WERI-Rb-1 (cell line): ENCODE measurements around the gene ATP2B2.

Experiments used
- DNase-seq: peaks from one replicate; pipeline ENCODE4 v3.0.0-alpha.2; 2020
- H3K27ac ChIP-seq: fragments of 250-450 bp; sonication (Bioruptor Pico); 2 replicates; pipeline ENCODE4 v1.5.1; 2020; ENCODE audit warnings: mild to moderate bottlenecking, moderate library complexity
- H3K27me3 ChIP-seq: fragments of 250-450 bp; sonication (Bioruptor Pico); 2 replicates; pipeline ENCODE4 v1.5.1; 2021; ENCODE audit warnings: mild to moderate bottlenecking, low read depth, moderate library complexity; ENCODE audit not compliant: insufficient read depth, severe bottlenecking
- H3K36me3 ChIP-seq: fragments of 250-450 bp; sonication (Bioruptor Pico); 2 replicates; pipeline ENCODE4 v1.5.1; 2020; ENCODE audit warnings: mild to moderate bottlenecking, moderate library complexity
- H3K4me3 ChIP-seq: 2 replicates; pipeline ENCODE4 v1.5.1; 2011; ENCODE audit warnings: low read depth, mild to moderate bottlenecking, control low read depth, low read length
- H3K9me3 ChIP-seq: fragments of 250-450 bp; sonication (Bioruptor Pico); 2 replicates; pipeline ENCODE4 v1.5.1; 2021; ENCODE audit warnings: mild to moderate bottlenecking, moderate library complexity; ENCODE audit not compliant: severe bottlenecking
- CTCF ChIP-seq: IDR thresholded peaks from 2 replicates; pipeline ENCODE4 v1.5.1; 2011; ENCODE audit warnings: low read depth, mild to moderate bottlenecking, control low read depth, inconsistent platforms, low read length

The ATP2B2 gene

GRCh38 chr3:10473581-10474274, 31.7 kb downstream of the ATP2B2 start:
- H3K36me3 ChIP-seq: no peaks in the 10 kb centered on the region
- H3K27ac ChIP-seq: no peak overlapping the region
- DNase-seq: peak; percentile 33
- TF ChIP-seq CTCF: peak; percentile 52
- no peaks in the 10 kb centered on the region for H3K27me3 ChIP-seq
- H3K9me3 ChIP-seq: no peaks in the 10 kb centered on the region
- H3K4me3 ChIP-seq: no peak overlapping the region

- no peak overlapping the region for H3K27ac ChIP-seq
- H3K9me3 ChIP-seq: no peaks in the 10 kb centered on the region
- H3K36me3 ChIP-seq: no peaks in the 10 kb centered on the region
- H3K27me3 ChIP-seq: no peaks in the 10 kb centered on the region
- no peak for TF ChIP-seq CTCF
- no peak for DNase-seq
- H3K4me3 ChIP-seq: no peak overlapping the region
Measured at GRCh38 chr3:10472877-10473440, 32.4 kb downstream of the ATP2B2 start.

- Histone ChIP-seq H3K27ac (peak overlapping the region; percentile 56), H3K36me3 (no peaks in the 10 kb centered on the region), H3K9me3 (no peaks in the 10 kb centered on the region), H3K4me3 (peak overlapping the region; percentile 15), H3K27me3 (no peaks in the 10 kb centered on the region)
- DNase-seq: peak; percentile 53
- no peak for TF ChIP-seq CTCF
Measured at GRCh38 chr3:10471054-10471688, 34.2 kb downstream of the ATP2B2 start.

GRCh38 chr3:10470120-10471053, 35.0 kb downstream of the ATP2B2 start:
- no peak for TF ChIP-seq CTCF
- Histone ChIP-seq H3K4me3 (peak overlapping the region; percentile 15), H3K27ac (peak overlapping the region; percentile 56), H3K36me3 (no peaks in the 10 kb centered on the region), H3K27me3 (no peaks in the 10 kb centered on the region), H3K9me3 (no peaks in the 10 kb centered on the region)
- DNase-seq: peak; percentile 64

- H3K27ac ChIP-seq: no peak overlapping the region
- no peaks in the 10 kb centered on the region for H3K27me3 ChIP-seq
- no peaks in the 10 kb centered on the region for H3K36me3 ChIP-seq
- H3K9me3 ChIP-seq: no peaks in the 10 kb centered on the region
- no peak for TF ChIP-seq CTCF
- no peak for DNase-seq
- no peak overlapping the region for H3K4me3 ChIP-seq
Measured at GRCh38 chr3:10469441-10470119, 35.8 kb downstream of the ATP2B2 start.
